Stimulated activated memory B cell treated with anti-CD40 and anti-IgM and Interleukin-4, amounts not matched to agents 10 μg/mL and 1 μg/mL and 100 μg/mL, for 72 hours (primary cell): ENCODE results near the gene CHMP3.

Source experiments
- ATAC-seq: fragments of 150-1000 bp; cut with Tn5 transposase; 2 replicates; pipeline ENCODE4 v1.10.0; 2021
- H3K27ac Mint-ChIP-seq: one replicate; pipeline ENCODE4 v1.8.0; 2022; ENCODE audit warnings: mild to moderate bottlenecking, mixed read lengths
- H3K27me3 Mint-ChIP-seq: one replicate; pipeline ENCODE4 v1.8.0; 2022; ENCODE audit warnings: mixed read lengths
- H3K36me3 Mint-ChIP-seq: one replicate; pipeline ENCODE4 v1.8.0; 2022; ENCODE audit warnings: mixed read lengths
- H3K4me1 Mint-ChIP-seq: one replicate; pipeline ENCODE4 v1.8.0; 2022; ENCODE audit warnings: mixed read lengths
- H3K4me3 Mint-ChIP-seq: one replicate; pipeline ENCODE4 v1.8.0; 2022; ENCODE audit warnings: mild to moderate bottlenecking, moderate library complexity, mixed read lengths
- H3K9me3 Mint-ChIP-seq: one replicate; pipeline ENCODE4 v1.8.0; 2022; ENCODE audit warnings: mixed read lengths

The CHMP3 gene

GRCh38 chr2:86542814-86543213, 20.4 kb downstream of the CHMP3 start:
- no peak overlapping the region for H3K4me3 Mint-ChIP-seq
- peaks cover 57% of the 10 kb centered on the region for H3K36me3 Mint-ChIP-seq
- H3K27ac Mint-ChIP-seq: no peak overlapping the region
- H3K27me3 Mint-ChIP-seq: no peaks in the 10 kb centered on the region
- H3K9me3 Mint-ChIP-seq: no peaks in the 10 kb centered on the region
- no peak for ATAC-seq
- H3K4me1 Mint-ChIP-seq: no peaks in the 10 kb centered on the region

GRCh38 chr2:86541334-86541733, 21.9 kb downstream of the CHMP3 start:
- no peaks in the 10 kb centered on the region for H3K27me3 Mint-ChIP-seq

GRCh38 chr2:86533589-86533988, 29.7 kb downstream of the CHMP3 start:
- ATAC-seq: no peak
- H3K27me3 Mint-ChIP-seq: no peaks in the 10 kb centered on the region
- peaks cover 43% of the 10 kb centered on the region for H3K36me3 Mint-ChIP-seq
- H3K4me1 Mint-ChIP-seq: peaks cover 6% of the 10 kb centered on the region
- peaks cover 6% of the 10 kb centered on the region for H3K9me3 Mint-ChIP-seq
- no peak overlapping the region for H3K27ac Mint-ChIP-seq
- H3K4me3 Mint-ChIP-seq: no peak overlapping the region

More at GRCh38 chr2:86541334-86541733, 21.9 kb downstream of the CHMP3 start:
- H3K36me3 Mint-ChIP-seq: peaks cover 54% of the 10 kb centered on the region
- no peaks in the 10 kb centered on the region for H3K9me3 Mint-ChIP-seq
- H3K4me3 Mint-ChIP-seq: no peak overlapping the region
- no peak for ATAC-seq
- H3K4me1 Mint-ChIP-seq: no peaks in the 10 kb centered on the region
- no peak overlapping the region for H3K27ac Mint-ChIP-seq

- H3K4me1 Mint-ChIP-seq: peaks cover 6% of the 10 kb centered on the region
- no peaks in the 10 kb centered on the region for H3K27me3 Mint-ChIP-seq
- H3K27ac Mint-ChIP-seq: no peak overlapping the region
- H3K36me3 Mint-ChIP-seq: peaks cover 30% of the 10 kb centered on the region
- H3K9me3 Mint-ChIP-seq: no peaks in the 10 kb centered on the region
- H3K4me3 Mint-ChIP-seq: no peak overlapping the region
- ATAC-seq: no peak
Measured at GRCh38 chr2:86525421-86526340, 37.6 kb downstream of the CHMP3 start.

GRCh38 chr2:86523491-86523890, 39.8 kb downstream of the CHMP3 start:
- peaks cover 24% of the 10 kb centered on the region for H3K36me3 Mint-ChIP-seq
- no peaks in the 10 kb centered on the region for H3K27me3 Mint-ChIP-seq
- H3K27ac Mint-ChIP-seq: no peak overlapping the region
- no peaks in the 10 kb centered on the region for H3K9me3 Mint-ChIP-seq
- no peaks in the 10 kb centered on the region for H3K4me1 Mint-ChIP-seq
- ATAC-seq: no peak
- H3K4me3 Mint-ChIP-seq: no peak overlapping the region

DNA sequence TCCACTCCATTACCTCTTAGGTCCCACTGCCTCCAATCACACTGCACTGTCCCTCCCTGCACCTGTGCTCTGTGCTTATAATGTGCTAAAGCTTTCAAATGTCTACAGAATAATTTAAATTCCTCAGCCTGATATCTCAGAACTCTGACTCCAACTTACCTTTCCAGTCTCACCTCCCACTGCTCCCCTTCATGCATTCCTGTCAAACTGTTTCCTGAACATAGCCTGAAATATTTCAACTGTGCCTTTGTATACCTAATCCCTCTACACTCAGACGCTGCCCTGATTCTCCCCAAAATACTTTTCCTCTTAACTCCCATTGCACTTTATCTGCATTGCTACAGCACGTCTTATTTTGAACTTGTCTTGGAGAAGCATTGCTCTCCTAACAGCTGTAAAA, 40.5 kb downstream of the CHMP3 start:
- Mint-ChIP-seq H3K36me3 (peaks cover 19% of the 10 kb centered on the region), H3K4me3 (no peak overlapping the region), H3K27ac (no peak overlapping the region), H3K9me3 (no peaks in the 10 kb centered on the region), H3K4me1 (no peaks in the 10 kb centered on the region), H3K27me3 (no peaks in the 10 kb centered on the region)
- no peak for ATAC-seq

- Mint-ChIP-seq H3K9me3 (no peaks in the 10 kb centered on the region), H3K36me3 (peaks cover 21% of the 10 kb centered on the region)
Measured at GRCh38 chr2:86521922-86522321, 41.3 kb downstream of the CHMP3 start.

DNA sequence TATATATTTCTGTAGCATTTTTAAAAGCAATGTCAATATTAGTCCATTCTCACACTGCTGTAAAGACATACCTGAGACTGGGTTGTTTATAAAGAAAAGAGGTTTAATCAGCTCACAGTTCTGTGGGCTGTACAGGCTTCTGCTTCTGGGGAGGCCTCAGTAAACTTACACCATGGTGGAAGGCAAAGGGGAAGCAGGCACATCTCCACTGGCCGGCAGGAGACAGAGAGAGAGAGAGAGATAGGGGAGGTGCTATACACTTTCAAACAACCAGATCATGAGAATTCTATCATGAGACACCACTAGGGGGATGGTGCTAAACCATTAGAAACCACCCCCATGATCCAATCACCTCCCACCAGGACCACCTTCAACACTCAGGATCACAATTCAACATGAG, 43.1 kb downstream of the CHMP3 start:
- no peaks in the 10 kb centered on the region for H3K4me1 Mint-ChIP-seq
- no peak overlapping the region for H3K27ac Mint-ChIP-seq
- H3K4me3 Mint-ChIP-seq: no peak overlapping the region
- ATAC-seq: no peak
- no peaks in the 10 kb centered on the region for H3K9me3 Mint-ChIP-seq
- peaks cover 15% of the 10 kb centered on the region for H3K36me3 Mint-ChIP-seq
- H3K27me3 Mint-ChIP-seq: no peaks in the 10 kb centered on the region

More at GRCh38 chr2:86521922-86522321, 41.3 kb downstream of the CHMP3 start:
- no peak overlapping the region for H3K27ac Mint-ChIP-seq
- no peak for ATAC-seq
- no peaks in the 10 kb centered on the region for H3K4me1 Mint-ChIP-seq
- no peak overlapping the region for H3K4me3 Mint-ChIP-seq
- no peaks in the 10 kb centered on the region for H3K27me3 Mint-ChIP-seq

- Mint-ChIP-seq H3K9me3 (no peaks in the 10 kb centered on the region), H3K4me1 (no peaks in the 10 kb centered on the region), H3K27me3 (no peaks in the 10 kb centered on the region), H3K27ac (no peak overlapping the region), H3K36me3 (peaks cover 15% of the 10 kb centered on the region), H3K4me3 (no peak overlapping the region)
- ATAC-seq: no peak
Measured at GRCh38 chr2:86519349-86519748, 43.9 kb downstream of the CHMP3 start.

GRCh38 chr2:86518481-86518880, 44.8 kb downstream of the CHMP3 start:
- no peak for ATAC-seq
- Mint-ChIP-seq H3K27ac (no peak overlapping the region), H3K4me3 (no peak overlapping the region), H3K4me1 (no peaks in the 10 kb centered on the region), H3K27me3 (no peaks in the 10 kb centered on the region), H3K9me3 (no peaks in the 10 kb centered on the region), H3K36me3 (peaks cover 15% of the 10 kb centered on the region)

- H3K4me3 Mint-ChIP-seq: no peak overlapping the region
- ATAC-seq: no peak
- no peaks in the 10 kb centered on the region for H3K9me3 Mint-ChIP-seq
- no peak overlapping the region for H3K27ac Mint-ChIP-seq
- no peaks in the 10 kb centered on the region for H3K27me3 Mint-ChIP-seq
- peaks cover 37% of the 10 kb centered on the region for H3K36me3 Mint-ChIP-seq
- no peaks in the 10 kb centered on the region for H3K4me1 Mint-ChIP-seq
Measured at GRCh38 chr2:86513948-86514660, 49.1 kb downstream of the CHMP3 start.

DNA sequence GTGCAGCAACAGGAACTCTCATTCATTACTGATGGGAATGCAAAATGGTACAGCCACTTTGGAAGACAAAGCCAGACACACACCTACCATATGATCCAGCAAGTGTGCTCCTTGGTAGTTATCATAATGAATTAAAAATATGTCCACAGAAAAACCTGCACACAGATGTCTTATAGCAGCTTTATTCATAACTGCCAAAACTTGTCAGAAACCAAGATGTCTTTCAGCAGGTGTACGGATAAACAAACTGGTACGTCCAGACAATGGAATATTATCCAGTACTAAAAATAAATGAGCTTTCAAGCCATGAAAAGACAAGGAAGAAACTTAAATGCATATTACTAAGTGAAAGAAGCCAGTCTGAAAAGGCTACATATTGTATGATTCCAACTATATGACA, 50.4 kb downstream of the CHMP3 start:
- Mint-ChIP-seq H3K4me3 (no peak overlapping the region), H3K4me1 (no peaks in the 10 kb centered on the region), H3K27me3 (no peaks in the 10 kb centered on the region), H3K36me3 (peaks cover 49% of the 10 kb centered on the region), H3K27ac (no peak overlapping the region), H3K9me3 (no peaks in the 10 kb centered on the region)
- no peak for ATAC-seq

- H3K9me3 Mint-ChIP-seq: no peaks in the 10 kb centered on the region
- H3K27ac Mint-ChIP-seq: no peak overlapping the region
- H3K4me1 Mint-ChIP-seq: no peaks in the 10 kb centered on the region
- no peak overlapping the region for H3K4me3 Mint-ChIP-seq
- no peaks in the 10 kb centered on the region for H3K27me3 Mint-ChIP-seq
- H3K36me3 Mint-ChIP-seq: peaks cover 55% of the 10 kb centered on the region
- ATAC-seq: no peak
Measured at GRCh38 chr2:86512034-86512433, 51.2 kb downstream of the CHMP3 start.

DNA sequence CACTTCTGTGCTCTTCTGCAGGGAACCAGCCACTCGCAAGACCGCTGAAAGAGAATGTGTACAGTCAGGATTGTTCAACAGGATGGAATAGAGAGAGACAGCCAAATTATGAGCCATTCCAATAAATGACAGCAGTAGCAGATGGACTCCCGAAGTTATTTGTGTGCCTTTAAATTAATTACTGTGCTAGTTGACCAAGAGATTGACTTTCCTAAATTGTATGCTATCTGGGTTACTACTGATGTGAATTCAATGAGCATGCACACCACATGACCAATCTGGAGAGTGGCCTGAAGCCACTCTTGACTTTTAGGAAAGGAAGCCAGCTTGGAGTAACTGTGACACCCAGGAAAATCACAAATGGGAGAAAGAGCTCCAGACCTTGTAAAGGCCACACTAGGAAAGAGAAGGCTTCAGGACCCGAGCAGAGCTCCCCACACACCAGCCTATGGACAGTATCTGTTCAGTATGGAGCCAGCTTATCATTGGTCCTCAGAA, 52.8 kb downstream of the CHMP3 start:
- Mint-ChIP-seq H3K27ac (no peak overlapping the region), H3K27me3 (no peaks in the 10 kb centered on the region), H3K36me3 (peaks cover 54% of the 10 kb centered on the region), H3K4me3 (no peak overlapping the region), H3K4me1 (no peaks in the 10 kb centered on the region), H3K9me3 (no peaks in the 10 kb centered on the region)
- no peak for ATAC-seq

DNA sequence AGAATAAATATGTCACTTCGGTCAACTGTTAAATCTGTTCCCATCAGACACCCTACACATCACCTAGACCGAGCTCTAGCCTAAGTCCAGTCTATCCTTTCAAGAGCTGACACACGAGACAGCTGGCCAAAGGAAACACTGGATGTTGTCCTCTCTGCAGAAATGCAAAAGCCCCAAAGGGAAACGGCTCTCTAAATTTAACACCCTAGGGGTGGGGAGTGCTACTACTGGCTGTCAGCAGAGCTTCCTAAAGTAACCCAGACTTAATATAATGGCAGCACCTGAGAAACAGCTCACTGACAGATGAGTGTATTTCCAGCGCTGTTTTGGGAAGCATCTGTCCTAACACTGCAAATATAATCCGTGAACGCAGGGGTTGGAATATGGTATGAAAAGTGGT, 55.6 kb downstream of the CHMP3 start:
- Mint-ChIP-seq H3K4me3 (no peak overlapping the region), H3K27me3 (no peaks in the 10 kb centered on the region), H3K36me3 (peaks cover 78% of the 10 kb centered on the region), H3K27ac (no peak overlapping the region), H3K9me3 (no peaks in the 10 kb centered on the region), H3K4me1 (no peaks in the 10 kb centered on the region)
- no peak for ATAC-seq
